Panc1 (cell line): ENCODE data around the gene TMEM163.

Source experiments
- POLR2AphosphoS5 ChIP-seq: IDR thresholded peaks from 2 replicates; pipeline ENCODE4 v1.6.1; 2012; ENCODE audit warnings: mild to moderate bottlenecking, low read depth, low read length, moderate library complexity
- TF ChIP-seq, protein P1 (sequence below): fragments of 450-650 bp; IDR thresholded peaks from 2 replicates; pipeline ENCODE4 v1.5.1; 2017; ENCODE audit warnings: mild to moderate bottlenecking

DNA sequence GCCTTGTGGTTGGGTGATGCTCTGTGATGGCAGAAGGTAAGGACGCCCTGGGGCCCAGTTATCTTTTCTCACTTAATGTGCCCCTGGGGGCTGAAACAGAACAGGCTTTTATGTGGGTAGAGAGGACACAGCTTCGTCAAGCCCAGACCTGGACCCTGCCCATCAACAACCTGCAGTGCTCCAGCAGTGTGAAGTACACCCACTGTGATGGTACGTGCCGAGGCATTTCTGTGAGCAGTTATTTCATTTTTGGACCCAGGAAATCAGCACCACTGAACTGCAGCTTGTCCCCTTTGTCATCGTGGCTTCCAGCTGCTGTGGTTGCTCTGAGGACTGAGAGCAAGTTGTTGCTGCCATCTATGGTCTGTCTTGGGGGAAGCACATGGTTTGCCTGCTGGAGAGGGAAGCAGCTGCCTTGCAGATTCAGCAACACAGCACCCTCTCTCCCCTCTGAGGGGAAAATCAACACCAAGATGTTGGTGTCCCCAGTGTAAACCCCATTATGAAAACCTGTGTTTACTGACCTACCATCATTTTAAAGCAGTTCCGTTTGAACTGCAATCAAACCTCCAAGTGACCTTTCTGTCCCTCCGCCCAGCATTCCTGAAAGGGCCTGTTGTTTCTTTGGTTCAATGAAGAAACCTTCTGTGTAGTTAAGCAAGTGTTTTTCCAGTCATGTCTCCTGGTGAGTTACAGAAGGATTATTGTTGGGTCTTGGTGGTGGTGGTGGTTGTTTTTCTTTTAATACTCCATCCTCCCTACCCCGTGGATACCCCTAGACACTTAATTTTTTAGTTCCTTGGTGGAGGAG, 306.8 kb downstream of the TMEM163 start:
- TF ChIP-seq POLR2AphosphoS5 = no peak
- TF ChIP-seq, protein P1, sequence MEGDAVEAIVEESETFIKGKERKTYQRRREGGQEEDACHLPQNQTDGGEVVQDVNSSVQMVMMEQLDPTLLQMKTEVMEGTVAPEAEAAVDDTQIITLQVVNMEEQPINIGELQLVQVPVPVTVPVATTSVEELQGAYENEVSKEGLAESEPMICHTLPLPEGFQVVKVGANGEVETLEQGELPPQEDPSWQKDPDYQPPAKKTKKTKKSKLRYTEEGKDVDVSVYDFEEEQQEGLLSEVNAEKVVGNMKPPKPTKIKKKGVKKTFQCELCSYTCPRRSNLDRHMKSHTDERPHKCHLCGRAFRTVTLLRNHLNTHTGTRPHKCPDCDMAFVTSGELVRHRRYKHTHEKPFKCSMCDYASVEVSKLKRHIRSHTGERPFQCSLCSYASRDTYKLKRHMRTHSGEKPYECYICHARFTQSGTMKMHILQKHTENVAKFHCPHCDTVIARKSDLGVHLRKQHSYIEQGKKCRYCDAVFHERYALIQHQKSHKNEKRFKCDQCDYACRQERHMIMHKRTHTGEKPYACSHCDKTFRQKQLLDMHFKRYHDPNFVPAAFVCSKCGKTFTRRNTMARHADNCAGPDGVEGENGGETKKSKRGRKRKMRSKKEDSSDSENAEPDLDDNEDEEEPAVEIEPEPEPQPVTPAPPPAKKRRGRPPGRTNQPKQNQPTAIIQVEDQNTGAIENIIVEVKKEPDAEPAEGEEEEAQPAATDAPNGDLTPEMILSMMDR = peak; percentile 74
